Hepatic stellate cell (primary cell): ENCODE data around the gene ERC2.

ENCODE experiments used
- DNase-seq: peaks from one replicate; pipeline ENCODE4 v3.0.0; 2011; ENCODE audit warnings: low spot score

ERC2 gene

GRCh38 chr3:55487381-55488241 is 980.7 kb downstream of the ERC2 start:
- no peak for DNase-seq

- peak; percentile 65 for DNase-seq
Measured at GRCh38 chr3:55486857-55487380, 981.3 kb downstream of the ERC2 start, which contains the start of gene WNT5A. WNT5A (minus strand) TSS chr3:55487306; CDS start chr3:55486985, 321 bp downstream.

- peak; percentile 81 for DNase-seq
Measured at GRCh38 chr3:55486101-55486856, 982.0 kb downstream of the ERC2 start.

GRCh38 chr3:55484801-55485791 is 983.2 kb downstream of the ERC2 start:
- peak; percentile 92 for DNase-seq

GRCh38 chr3:55484191-55484689 is 984.0 kb downstream of the ERC2 start:
- DNase-seq, result no peak

- DNase-seq, result no peak
Measured at GRCh38 chr3:55483196-55484095, 984.8 kb downstream of the ERC2 start.

- no peak for DNase-seq
Measured at GRCh38 chr3:55482496-55483195, 985.6 kb downstream of the ERC2 start.

GRCh38 chr3:55481744-55482495 is 986.3 kb downstream of the ERC2 start:
- no peak for DNase-seq

GRCh38 chr3:55480911-55481743 is 987.1 kb downstream of the ERC2 start:
- DNase-seq, result peak; percentile 75

GRCh38 chr3:55477306-55478303 is 990.7 kb downstream of the ERC2 start:
- no peak for DNase-seq

- peak; percentile 89 for DNase-seq
Measured at GRCh38 chr3:55476515-55476914, 991.8 kb downstream of the ERC2 start.

GRCh38 chr3:55474213-55474632 is 994.0 kb downstream of the ERC2 start:
- no peak for DNase-seq

GRCh38 chr3:55473788-55474187 is 994.5 kb downstream of the ERC2 start:
- DNase-seq, result no peak

GRCh38 chr3:55471522-55472280 is 996.6 kb downstream of the ERC2 start:
- DNase-seq, result no peak

GRCh38 chr3:55471084-55471483 is 997.2 kb downstream of the ERC2 start:
- DNase-seq, result no peak

- DNase-seq, result no peak
Measured at GRCh38 chr3:55469957-55470526, 998.2 kb downstream of the ERC2 start.
